ENCODE data around the gene NTRK2.
"Not testable (repeated sequence)": the region's sequence is repeated elsewhere in the genome, so short reads cannot be mapped to it uniquely, and the experiment has no call there.

NTRK2 gene

DNA sequence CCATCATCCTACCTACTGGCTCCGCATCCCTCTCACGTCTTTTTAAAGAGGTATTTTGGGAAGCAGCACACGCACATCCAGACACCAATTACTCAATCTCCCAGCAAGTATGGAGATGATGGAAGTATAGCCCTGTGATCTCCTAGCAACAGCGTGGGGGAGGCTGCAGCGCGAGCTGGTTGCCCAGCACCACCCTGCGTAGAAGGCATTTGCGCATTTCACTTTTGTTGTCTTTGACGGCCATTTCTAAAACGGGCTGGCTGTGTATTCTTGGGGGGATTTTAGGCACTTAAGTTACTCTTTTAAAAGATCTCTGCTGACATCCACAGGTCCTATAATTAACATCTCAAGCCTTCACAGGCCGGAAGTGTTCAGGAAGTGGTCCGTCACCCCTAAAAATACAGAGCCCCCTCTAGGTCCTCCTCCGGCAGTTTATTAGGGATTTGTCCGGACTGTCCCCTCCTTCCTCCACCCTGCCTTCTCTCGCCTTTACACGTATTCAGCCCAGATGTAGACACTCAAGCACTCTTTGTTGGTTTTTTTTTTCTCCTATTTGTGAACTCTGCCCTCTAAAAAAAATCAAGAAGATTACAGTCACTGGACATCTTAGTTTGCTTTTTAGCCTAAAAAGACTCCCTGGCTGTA, 371.4 kb downstream of the NTRK2 start:
- FAIRE-seq, result no peak

DNA sequence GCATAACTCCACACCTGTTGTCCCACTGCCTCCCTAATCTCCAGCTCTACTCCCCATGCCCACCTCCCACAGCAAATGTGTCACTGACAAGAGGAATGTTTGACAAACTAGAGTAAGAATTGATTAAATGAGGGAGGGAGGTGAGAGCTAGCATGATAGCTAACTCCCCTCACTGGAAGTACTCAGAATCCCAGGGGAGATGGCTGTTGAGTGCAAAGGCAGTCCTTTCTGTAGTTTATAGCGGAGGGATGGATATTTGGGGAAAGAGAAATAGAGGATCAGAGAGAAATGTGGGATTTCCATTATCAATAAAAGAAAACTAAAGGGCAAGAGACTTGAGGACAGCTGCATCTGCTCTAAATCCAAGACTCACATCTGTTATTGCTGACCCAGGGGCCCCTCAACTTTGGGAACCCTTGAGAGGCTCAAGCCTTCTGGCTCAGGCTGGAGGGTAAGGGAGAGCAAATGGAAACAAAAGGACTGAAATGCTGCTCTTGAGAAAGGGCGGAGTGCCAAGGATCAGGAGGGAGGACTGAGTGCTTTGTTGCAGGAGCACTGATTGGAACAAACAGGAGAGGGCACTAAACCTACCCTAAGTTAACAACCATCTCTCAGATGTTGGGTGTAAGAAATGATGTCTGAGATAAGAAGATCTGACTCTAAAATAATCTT, 372.1 kb downstream of the NTRK2 start:
- FAIRE-seq, result no peak

DNA sequence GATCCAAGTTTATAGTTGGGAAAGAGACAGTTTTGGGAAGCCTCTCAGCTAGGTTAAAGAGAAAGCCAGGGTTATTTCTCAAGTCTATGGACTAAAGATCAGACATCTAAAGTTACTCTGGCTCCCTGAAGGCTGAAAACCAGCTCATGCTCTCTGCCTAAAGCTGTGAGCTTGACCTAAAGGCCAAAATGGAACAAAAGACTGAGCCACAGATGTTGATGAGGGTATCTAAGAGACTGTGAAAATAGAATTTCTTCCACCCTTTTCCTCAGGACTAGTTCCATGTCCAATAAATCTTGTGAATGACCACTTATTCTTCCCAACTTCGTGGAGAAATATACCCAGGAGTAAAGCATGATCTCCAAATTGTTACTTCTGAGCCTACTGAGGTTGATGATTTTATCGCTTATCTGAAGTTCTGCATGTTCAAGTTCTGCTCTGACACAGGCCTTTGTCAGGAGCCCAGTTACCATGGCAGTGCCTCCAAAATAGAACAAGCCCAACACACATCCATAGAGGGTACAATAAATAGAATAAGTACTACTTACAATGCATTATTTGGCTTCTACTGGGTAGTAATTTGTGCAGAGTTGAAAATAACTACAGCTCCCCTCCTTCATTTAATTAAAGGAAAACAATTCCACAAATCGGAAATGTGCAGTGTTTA, 373.6 kb downstream of the NTRK2 start:
- no peak for FAIRE-seq

DNA sequence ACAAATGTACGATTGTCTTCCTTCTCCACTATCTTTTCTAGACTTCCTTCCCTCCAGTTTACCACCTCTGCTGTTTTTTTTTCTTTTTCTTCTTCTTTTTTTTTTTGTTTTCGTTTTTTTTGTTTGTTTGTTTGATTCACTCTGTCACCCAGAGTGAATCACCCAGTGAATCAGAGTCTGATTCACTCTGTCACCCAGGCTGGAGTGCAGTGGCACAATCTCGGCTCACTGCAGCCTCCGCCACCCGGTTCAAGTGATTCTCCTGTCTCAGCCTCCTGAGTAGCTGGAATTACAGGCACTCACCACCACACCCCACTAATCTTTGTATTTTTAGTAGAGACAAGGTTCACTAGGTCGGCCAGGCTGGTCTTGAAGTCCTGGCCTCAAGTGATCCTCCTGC, 375.7 kb downstream of the NTRK2 start:
- no peak for FAIRE-seq

DNA sequence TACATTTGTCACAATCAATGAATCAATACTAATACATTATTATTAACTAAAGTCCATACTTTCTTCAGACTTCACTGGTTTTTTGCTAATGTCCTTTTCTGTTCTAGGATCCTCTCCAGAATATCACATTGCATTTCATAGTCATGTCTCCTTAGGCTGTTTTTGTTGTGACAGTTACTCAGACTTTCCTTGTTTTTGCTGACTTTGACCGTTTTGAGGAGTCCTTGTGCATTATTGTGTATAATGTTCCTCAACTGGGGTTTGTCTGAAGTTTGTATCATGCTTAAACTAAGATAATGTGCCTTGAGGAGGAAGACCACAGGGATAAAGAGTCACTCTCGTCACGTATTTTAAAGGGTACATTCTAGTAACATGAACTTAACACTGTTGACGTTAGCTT, 376.9 kb downstream of the NTRK2 start:
- FAIRE-seq, result no peak

DNA sequence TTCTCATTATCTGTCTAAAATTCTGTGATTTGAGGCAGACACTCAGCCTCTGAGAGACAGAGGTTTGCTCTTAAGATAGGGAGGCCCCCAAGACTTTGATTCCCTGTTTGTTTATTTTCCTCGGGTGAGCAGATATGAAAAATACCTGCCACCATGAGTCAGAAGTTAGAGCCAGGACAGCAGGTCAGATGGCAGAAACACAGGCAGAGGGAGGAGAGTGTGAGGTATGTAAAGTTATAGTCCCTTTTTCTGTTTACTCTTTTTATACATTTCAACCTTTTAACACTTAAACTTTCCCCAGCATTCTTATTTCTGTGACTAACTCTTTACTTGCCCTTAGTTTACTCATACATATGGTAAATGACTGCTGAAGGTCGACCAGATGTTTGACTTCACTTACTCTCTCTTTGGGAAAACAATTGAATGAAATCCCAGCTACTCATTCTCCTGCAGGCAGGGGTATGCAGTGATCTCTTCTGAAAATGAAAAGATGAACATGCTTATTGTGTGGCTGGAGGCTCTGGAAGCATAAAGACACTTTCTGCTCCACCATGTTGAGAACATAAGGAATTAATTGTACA, 383.8 kb downstream of the NTRK2 start:
- FAIRE-seq, result no peak

DNA sequence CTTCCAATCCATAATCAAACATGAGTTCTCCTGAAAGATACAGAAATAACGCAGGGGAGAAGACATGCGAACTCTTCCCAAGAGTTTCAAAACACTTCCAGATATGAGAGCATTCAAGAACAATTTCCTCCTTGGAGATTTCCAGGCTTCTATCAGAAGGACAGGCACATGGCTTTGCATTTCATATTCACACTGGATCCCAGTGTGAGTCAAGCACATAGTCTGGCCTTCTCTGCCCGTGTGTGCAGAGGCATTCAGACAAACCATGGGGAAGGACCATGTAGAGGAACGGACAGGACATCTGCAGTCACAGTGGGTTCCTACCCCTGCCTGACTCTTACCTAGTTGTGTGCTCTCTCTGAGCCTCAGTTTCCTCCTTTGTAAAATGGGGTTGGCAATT, 384.5 kb downstream of the NTRK2 start:
- FAIRE-seq, result no peak

DNA sequence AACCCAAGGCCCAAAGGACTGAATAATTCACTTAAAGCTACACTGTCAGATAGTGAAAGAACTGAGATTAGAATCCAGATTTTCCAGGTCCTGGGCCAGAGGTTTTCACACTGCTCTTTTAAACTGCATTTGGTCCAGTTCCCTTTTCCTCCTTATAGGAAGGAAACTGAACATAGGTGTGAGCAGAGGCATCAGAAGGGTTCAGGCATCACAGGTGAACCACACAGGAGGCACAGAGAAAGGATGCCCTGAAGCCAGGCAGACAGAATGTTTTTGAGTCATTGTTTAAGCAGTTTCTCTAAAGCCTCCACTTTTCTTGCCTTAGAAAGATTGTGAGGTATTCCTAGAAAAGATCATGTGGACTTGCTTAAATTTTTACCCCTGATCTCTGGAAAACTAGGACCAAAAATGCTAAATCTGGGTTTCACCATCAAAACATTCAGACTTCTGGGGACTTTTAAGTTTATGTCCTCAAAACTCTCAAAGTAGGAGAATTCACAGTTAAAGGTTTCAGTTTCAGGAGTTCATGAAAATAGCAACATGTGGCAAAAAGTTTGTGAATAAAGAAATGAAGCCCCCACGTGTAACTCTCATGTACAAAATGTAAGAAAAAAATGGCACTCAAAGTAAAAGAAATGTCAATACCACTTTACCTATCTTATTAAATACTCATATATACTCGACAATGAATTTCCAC, 386.1 kb downstream of the NTRK2 start:
- no peak for FAIRE-seq

DNA sequence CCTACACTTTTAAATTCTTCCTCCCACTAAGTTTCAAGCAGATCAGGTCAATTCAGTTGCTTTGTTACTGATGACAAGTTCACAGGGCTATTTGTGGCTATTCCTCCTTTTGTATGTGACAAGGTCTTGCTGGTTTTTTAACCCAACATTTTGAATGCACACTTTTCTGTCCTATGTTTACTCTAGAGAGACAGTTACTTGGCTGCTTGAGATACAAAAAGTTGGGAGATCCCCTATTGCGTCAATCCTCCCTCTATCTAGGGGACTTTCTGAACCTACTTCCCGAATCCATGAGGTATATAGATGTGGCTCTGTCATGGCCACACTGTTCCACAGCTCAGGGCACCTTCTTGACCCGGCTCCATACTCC, 386.7 kb downstream of the NTRK2 start:
- FAIRE-seq, result no peak

DNA sequence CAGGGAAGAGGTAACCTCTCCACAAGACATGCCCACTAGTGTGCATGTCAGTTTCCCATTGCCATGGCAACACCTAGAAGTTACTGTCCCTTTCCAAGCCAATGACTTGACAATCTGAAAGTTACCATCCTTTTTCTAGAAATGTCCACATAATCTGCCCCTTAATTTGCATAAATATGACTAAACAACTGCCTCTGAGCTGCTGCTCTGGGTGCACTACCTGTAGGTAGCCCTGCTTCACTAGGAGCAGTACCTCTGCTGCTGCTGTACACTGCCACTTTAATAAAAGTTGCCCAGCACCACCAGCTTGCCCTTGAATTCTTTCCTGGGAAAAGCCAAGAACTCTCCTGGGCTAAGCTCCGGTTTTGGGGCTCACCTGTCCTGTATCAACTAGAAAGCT, 392.4 kb downstream of the NTRK2 start:
- no peak for FAIRE-seq

DNA sequence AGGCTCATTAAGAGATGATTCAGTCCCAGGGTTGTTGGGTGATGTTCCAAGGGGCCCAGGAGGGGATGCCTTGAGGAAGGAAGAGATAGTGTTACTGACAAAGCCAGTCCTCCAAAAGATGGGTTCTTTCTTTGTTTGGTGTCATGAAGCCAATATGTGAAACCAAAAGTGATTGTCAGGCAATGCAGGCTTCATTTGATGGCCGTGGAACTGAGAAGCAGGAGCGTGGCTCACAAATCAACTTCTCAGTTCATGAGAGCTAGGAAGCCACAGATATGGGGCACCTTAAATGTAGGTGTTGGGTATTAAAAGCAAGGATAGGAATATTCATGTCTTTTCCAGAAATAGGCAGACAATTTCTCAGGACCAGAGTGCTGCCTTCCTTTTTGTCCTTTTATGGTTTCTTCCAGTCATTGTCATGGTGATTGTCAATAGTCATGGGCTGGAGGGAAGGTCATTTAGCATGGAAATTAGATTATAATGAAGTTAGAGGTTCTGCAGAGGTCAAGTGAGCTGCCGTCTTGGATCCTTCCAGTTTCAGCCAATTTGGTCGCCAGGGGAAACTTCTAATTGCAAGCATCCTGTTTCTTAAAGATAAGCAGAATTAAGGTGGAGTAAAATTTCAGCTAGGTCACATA, 393.0 kb downstream of the NTRK2 start:
- FAIRE-seq, result no peak

DNA sequence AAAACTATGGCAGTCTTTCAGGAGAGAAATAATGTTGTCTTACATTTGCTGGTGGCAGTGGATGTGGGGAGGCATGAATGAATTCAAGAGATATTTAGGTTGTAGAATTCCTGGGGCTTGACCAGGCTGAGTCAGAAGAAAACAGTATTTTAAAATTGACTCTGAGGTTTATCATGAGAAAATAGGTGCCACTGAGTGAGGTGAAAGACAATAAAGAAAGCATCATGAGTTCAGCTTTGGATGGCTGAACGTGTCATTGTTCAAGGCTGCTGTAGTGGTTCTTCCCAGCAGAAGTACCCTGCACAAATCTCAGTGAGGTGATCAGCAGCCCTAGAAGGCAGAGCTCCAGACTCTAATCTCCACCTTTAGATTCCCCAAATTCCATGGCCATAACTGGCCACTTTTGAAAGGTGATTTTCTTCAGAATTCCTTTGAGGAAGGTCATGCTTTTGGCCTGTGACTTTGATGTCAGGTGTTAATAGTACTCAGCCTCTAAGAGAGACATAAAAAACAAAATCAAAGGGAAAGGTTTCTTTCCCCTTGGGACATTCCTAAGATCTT, 395.4 kb downstream of the NTRK2 start:
- no peak for FAIRE-seq

DNA sequence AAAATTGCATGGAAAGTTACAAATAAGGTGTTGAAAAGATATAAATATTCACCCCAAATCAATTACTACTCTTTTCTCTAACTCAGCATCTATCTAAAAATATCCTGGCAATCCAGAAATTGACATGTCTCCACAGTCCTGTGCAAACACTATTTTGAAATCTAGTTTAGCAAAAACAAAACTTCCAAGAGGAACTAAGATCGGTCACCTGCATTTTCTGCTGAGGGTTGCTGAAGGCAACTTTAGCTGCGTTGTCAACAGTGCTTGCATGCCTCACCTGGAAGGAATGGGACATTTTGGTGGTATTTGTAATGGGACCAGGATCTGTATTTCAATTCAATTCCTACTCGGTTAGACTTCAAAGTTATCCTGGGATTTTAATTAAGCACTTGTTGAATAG, 398.3 kb downstream of the NTRK2 start:
- FAIRE-seq, result no peak

DNA sequence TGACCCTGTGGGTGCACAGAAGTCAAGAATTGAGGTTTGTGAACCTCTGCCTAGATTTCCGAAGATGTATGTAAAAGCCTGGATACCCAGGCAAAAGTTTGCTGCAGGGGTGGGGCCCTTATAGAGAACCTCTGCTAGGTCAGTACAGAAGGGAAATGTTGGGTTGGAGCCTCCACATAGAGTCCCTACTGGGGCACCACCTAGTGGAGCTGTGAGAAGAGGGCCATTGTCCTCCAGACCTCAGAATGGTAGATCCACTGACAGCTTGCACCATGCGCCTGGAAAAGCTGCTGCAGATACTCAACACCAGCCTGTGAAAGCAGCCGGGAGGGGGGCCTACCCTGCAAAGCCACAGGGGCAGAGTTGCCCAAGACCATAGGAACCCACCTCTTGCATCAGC, 399.9 kb downstream of the NTRK2 start:
- not testable (repeated sequence) for FAIRE-seq
